K562 (cell line): ENCODE data around the gene ZSWIM9. TPM values are rescaled to one million over a fixed set of nuclear protein-coding genes. Genes with fewer than 3 reads are reported as not detected.
A peak's percentile ranks its signal among the peaks of the same experiment; 100 is the strongest.

Experiments used
- ATAC-seq: fragments of 200-7000 bp; cut with Tn5 transposase; 3 replicates; pipeline ENCODE4 v1.9.1; 2020; ENCODE audit warnings: moderate library complexity
- BruUV-seq: library from RNA; stranded (reverse); fragments of 400-500 nt; replicated peaks from 2 replicates; lab custom pipeline; 2021; lab: Mats Ljungman, UMichigan
- CTCF ChIA-PET: fragments of 300-600 bp; formaldehyde crosslinking; extraction: SDS; loops from one replicate; lab custom pipeline; 2021; ENCODE audit warnings: low intra/inter-chr PET ratio; lab: Yijun Ruan, JAX
- POLR2A ChIA-PET: fragments of 300-600, 350-650 bp; sonication (Branson Sonifier 250); formaldehyde crosslinking; extraction: SDS; loops from one replicate; lab custom pipeline; 2021; ENCODE audit warnings: antibody characterized with exemption, inconsistent platforms; lab: Yijun Ruan, JAX
- DNase-seq, 4 experiments: peaks; one replicate each; pipeline versions ENCODE4 v3.0.0 to v3.0.0-alpha.2; 2011 to 2018; ENCODE audit warnings: low spot score in 3 of 4, mixed read lengths in 3 of 4; ENCODE audit errors: extremely low read depth in 1 of 4
- FAIRE-seq: peaks from 2 replicates; lab custom pipeline; 2011; peaks lifted over from hg19 to GRCh38; lab: Jason Lieb, UNC
- H2AFZ ChIP-seq: 2 replicates; pipeline ENCODE4 v1.6.0; 2011; ENCODE audit warnings: low read depth, low read length, control low read depth, inconsistent platforms
- H3K27ac ChIP-seq: fragments of 200-600 bp; 3 replicates; pipeline ENCODE4 v1.8.0; 2011; ENCODE audit warnings: low read depth, mild to moderate bottlenecking, control low read depth, inconsistent platforms, low read length, moderate library complexity, mixed read lengths; ENCODE audit errors: extremely low read depth
- H3K27me3 ChIP-seq, 2 experiments: fragments of 300-600 bp in 1 of 2; 2 replicates in 1 of 2; 3 replicates in 1 of 2; pipeline versions ENCODE4 v1.6.0 to v1.8.0; 2011; ENCODE audit warnings: inconsistent platforms in 2 of 2, low read length in 2 of 2, mild to moderate bottlenecking in 1 of 2, mixed read lengths in 1 of 2, moderate library complexity in 1 of 2; ENCODE audit not compliant: control insufficient read depth in 2 of 2, insufficient read depth in 2 of 2
- H3K36me3 ChIP-seq: fragments of 300-600 bp; 3 replicates; pipeline ENCODE4 v1.8.0; 2011; ENCODE audit warnings: mild to moderate bottlenecking, low read length, inconsistent platforms; ENCODE audit not compliant: control insufficient read depth, insufficient read depth
- H3K4me1 ChIP-seq, 2 experiments: fragments of 200-600 bp in 1 of 2; replicated peaks in 1 of 2; 2 replicates in 1 of 2; 3 replicates in 1 of 2; pipeline versions ENCODE4 v1.5.1 to v1.8.0; 2011; ENCODE audit warnings: inconsistent platforms in 2 of 2, low read length in 2 of 2, mild to moderate bottlenecking in 1 of 2, mixed read lengths in 1 of 2, moderate library complexity in 1 of 2; ENCODE audit not compliant: control insufficient read depth in 2 of 2, insufficient read depth in 2 of 2
- H3K4me2 ChIP-seq: 2 replicates; pipeline ENCODE4 v1.6.1; 2011; ENCODE audit warnings: low read length, control low read depth, inconsistent platforms, mixed read lengths; ENCODE audit not compliant: insufficient read depth
- H3K4me3 ChIP-seq: fragments of 200-600 bp; sonication (generic), shearing (Covaris generic); 2 replicates; pipeline ENCODE4 v1.5.1; 2016; ENCODE audit warnings: control low read depth, inconsistent platforms
- H3K79me2 ChIP-seq: fragments of 200-600 bp; 3 replicates; pipeline ENCODE4 v1.8.0; 2011; ENCODE audit warnings: low read length, inconsistent platforms; ENCODE audit not compliant: control insufficient read depth, insufficient read depth
- H3K9ac ChIP-seq, 2 experiments: 2 replicates each; pipeline versions ENCODE4 v1.6.0 to v1.6.1; 2011; ENCODE audit warnings: low read depth in 2 of 2, low read length in 2 of 2, control low read depth in 1 of 2, inconsistent platforms in 1 of 2, mild to moderate bottlenecking in 1 of 2, mixed read lengths in 1 of 2; ENCODE audit not compliant: insufficient read depth in 1 of 2
- H3K9me1 ChIP-seq: one replicate; pipeline ENCODE4 v1.6.0; 2011; ENCODE audit warnings: inconsistent platforms, mild to moderate bottlenecking, low read length, moderate library complexity; ENCODE audit not compliant: control insufficient read depth, insufficient read depth
- H3K9me3 ChIP-seq: replicated peaks from 2 replicates; pipeline ENCODE4 v1.5.1; 2011; ENCODE audit warnings: low read depth, low read length, inconsistent platforms; ENCODE audit not compliant: control insufficient read depth, insufficient read depth
- H4K20me1 ChIP-seq: replicated peaks from 2 replicates; pipeline ENCODE4 v1.6.1; 2011; ENCODE audit warnings: low read length, inconsistent platforms, mixed read lengths; ENCODE audit not compliant: control insufficient read depth, insufficient read depth
- BCOR ChIP-seq: fragments of 450-650 bp; IDR thresholded peaks from 2 replicates; pipeline ENCODE4 v1.6.1; 2016
- CBFB ChIP-seq: sonication (generic); formaldehyde crosslinking; IDR thresholded peaks from 2 replicates; pipeline ENCODE4 v1.4.0; 2020; ENCODE audit warnings: mild to moderate bottlenecking, missing genetic modification reagents
- RBM25 ChIP-seq: fragments of 200-400 bp; formaldehyde crosslinking; IDR thresholded peaks from 2 replicates; pipeline ENCODE4 v1.6.1; 2018; ENCODE audit warnings: low read length, low read depth, moderate library complexity; ENCODE audit not compliant: severe bottlenecking
- RCOR1 ChIP-seq, 2 experiments: IDR thresholded peaks; 2 replicates each; pipeline ENCODE4 v1.6.1; 2012; ENCODE audit warnings: low read depth in 2 of 2, low read length in 2 of 2, borderline replicate concordance in 1 of 2, improper control_type of control experiment in 1 of 2
- ZBTB1 ChIP-seq: sonication (generic); formaldehyde crosslinking; IDR thresholded peaks from 2 replicates; pipeline ENCODE4 v1.8.1; 2023; ENCODE audit warnings: missing genetic modification reagents, low read depth, mild to moderate bottlenecking, borderline replicate concordance
- ZFP36 ChIP-seq: fragments of 150-350 bp; IDR thresholded peaks from 2 replicates; pipeline ENCODE4 v1.6.1; 2018; ENCODE audit warnings: low read length, low read depth; ENCODE audit not compliant: partially characterized antibody
- ZNF311 ChIP-seq: fragments of 250-450 bp; sonication (Bioruptor Pico); IDR thresholded peaks from 2 replicates; pipeline ENCODE4 v1.4.0; 2020; ENCODE audit warnings: mild to moderate bottlenecking, moderate library complexity
- WGBS: fragments of 100-300 bp; shearing (Covaris generic); methylation state at CpG from one replicate; pipeline ENCODE4 v1.1.6; 2016; ENCODE audit warnings: low coverage, mixed read lengths; ENCODE audit not compliant: insufficient coverage; ENCODE audit errors: missing lambda C conversion rate; 5-methylcytosine and 5-hydroxymethylcytosine counted together
- in situ Hi-C: fragments of 300-500 bp; cut with MboI; formaldehyde crosslinking; loops from 4 replicates; pipeline ENCODE4 v1.15.0; 2018; ENCODE audit warnings: inconsistent platforms, mixed read lengths
- intact Hi-C: fragments of 100-400 bp; cut with micrococcal nuclease; formaldehyde crosslinking; loops from 2 replicates; pipeline ENCODE4 v1.14.2; 2022
- polyA plus RNA-seq, 8 experiments: library from polyadenylated mRNA; depleted of rRNA in 4 of 8; stranded (reverse) in 5 of 8; unstranded in 3 of 8; fragments of >200 nt; fragmentation: Nextera tagmentation in 2 of 8; fragmentation: Illumina TruSeq in 1 of 8; extraction: Ambion mirVana in 2 of 8; extraction: Trizol in 1 of 8; gene quantifications; 2 replicates each; pipeline versions ENCODE4 v1.2.1 to v1.2.3, GENCODE V29; 2011 to 2014; ENCODE audit warnings: inconsistent platforms in 1 of 8, missing spikeins in 1 of 8
- total RNA-seq, 7 experiments: library from RNA; depleted of rRNA in 6 of 7; stranded (reverse); fragments of >200 nt in 6 of 7; fragmentation: Illumina TruSeq in 2 of 7; extraction: Trizol in 2 of 7; gene quantifications; 2 replicates each; pipeline versions ENCODE4 v1.2.1 to v1.2.3, GENCODE V29; 2011 to 2021; ENCODE audit warnings: low replicate concordance in 1 of 7
- TF ChIP-seq, protein P1 (sequence below): fragments of 450-650 bp; formaldehyde crosslinking; IDR thresholded peaks from 2 replicates; pipeline ENCODE4 v1.4.0; 2022; ENCODE audit warnings: missing genetic modification characterization

ZSWIM9 gene
- total and polyA plus RNA-seq, 9 of the 15 experiments (the other 6 are each of a cell fraction or from before 2014, with no cell fraction given), result 0.04 to 1.4 (median 0.34) TPM; not detected in 1

DNA sequence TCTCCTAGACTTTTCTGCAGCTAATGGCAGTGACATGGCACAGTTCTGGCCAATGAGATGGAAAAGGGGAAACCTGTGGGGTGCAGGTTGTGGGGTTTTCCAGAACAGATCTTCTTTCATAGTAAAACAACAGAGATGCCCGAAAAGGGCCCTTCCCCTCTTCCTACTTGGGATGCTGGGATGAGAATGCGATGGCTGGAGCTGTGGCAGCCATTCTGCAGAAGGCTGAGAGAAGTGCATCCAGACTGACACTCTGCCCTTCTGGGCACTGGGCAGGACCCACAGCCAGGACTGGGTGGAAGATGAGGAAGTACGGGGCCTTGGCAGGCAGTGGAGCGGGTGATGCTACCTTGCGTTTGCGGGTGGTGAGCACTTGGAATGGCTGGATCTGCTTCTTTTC is 42.9 kb upstream of the ZSWIM9 start:
- H3K4me1 ChIP-seq, result peaks cover 3 to 7% of the 10 kb centered on the region in 2 experiments; a peak in 2 of 5 replicates
- TF ChIP-seq CBFB (no peak), RCOR1 (IDR thresholded peaks at IDR 0.05; ENCODE audit: borderline replicate concordance in 1 of 2, low read depth in 2 of 2, low read length in 2 of 2) (0 out of 4 replicates have a peak, but pooled peaks of 1 of the 2 experiments have one; percentile 16), ZBTB1 (CRISPR knock-in tag) (no peak), ZFP36 (no peak), ZNF311 (CRISPR knock-in tag) (no peak), BCOR (0 out of 2 replicates have a peak, but pooled peaks have one; percentile 11), RBM25 (peak; percentile 60)
- TF ChIP-seq, protein P1, sequence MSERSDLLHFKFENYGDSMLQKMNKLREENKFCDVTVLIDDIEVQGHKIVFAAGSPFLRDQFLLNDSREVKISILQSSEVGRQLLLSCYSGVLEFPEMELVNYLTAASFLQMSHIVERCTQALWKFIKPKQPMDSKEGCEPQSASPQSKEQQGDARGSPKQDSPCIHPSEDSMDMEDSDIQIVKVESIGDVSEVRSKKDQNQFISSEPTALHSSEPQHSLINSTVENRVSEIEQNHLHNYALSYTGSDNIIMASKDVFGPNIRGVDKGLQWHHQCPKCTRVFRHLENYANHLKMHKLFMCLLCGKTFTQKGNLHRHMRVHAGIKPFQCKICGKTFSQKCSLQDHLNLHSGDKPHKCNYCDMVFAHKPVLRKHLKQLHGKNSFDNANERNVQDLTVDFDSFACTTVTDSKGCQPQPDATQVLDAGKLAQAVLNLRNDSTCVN (CRISPR knock-in tag), result no peak
- no peak overlapping the region for H2AFZ ChIP-seq
- no peak for ATAC-seq
- DNase-seq, result no peak
- no peak overlapping the region for H3K4me2 ChIP-seq
- H3K27ac ChIP-seq, result no peak overlapping the region
- CTCF ChIA-PET, result interaction anchor here (0.6 kb wide), 1 partner anchor 17 kb away, joined by 3 read pairs; the partner anchor contains the start of gene PLA2G4C
- H3K27me3 ChIP-seq, result no peaks in the 10 kb centered on the region
- H3K9me1 ChIP-seq, result no peaks in the 10 kb centered on the region
- BruUV-seq, result no TSS peak
- no peak overlapping the region; a peak in 1 of 4 replicates for H3K9ac ChIP-seq
- H3K79me2 ChIP-seq, result no peaks in the 10 kb centered on the region
- no peaks in the 10 kb centered on the region for H3K9me3 ChIP-seq
- no peak overlapping the region for H3K4me3 ChIP-seq
- peaks cover 88% of the 10 kb centered on the region for H3K36me3 ChIP-seq
- in situ Hi-C loops, result no loop called here
- no peak for FAIRE-seq
- WGBS, result 95% methylated on average over 6 of the region's 6 CpGs
- intact Hi-C loops, result no loop called here
- POLR2A ChIA-PET, result interaction anchor here (0.6 kb wide), 1 partner anchor 18 kb away, joined by 4 read pairs; no protein-coding TSS in a partner anchor
- H4K20me1 ChIP-seq, result no peaks in the 10 kb centered on the region
